Nephron progenitor cell (in vitro differentiated cells): ENCODE data around the gene UBQLN4.
"Not testable (repeated sequence)": the region's sequence is repeated elsewhere in the genome, so short reads cannot be mapped to it uniquely, and the experiment has no call there.

Experiments
- DNase-seq: peaks from one replicate; pipeline ENCODE4 v3.0.0; 2021
- H3K27ac Mint-ChIP-seq: 2 replicates; pipeline ENCODE4 v1.8.0; 2021; ENCODE audit warnings: mild to moderate bottlenecking, moderate library complexity, mixed read lengths
- H3K27me3 Mint-ChIP-seq: 2 replicates; pipeline ENCODE4 v1.8.0; 2021; ENCODE audit warnings: mild to moderate bottlenecking, low read depth, mixed read lengths; ENCODE audit not compliant: poor library complexity
- H3K36me3 Mint-ChIP-seq: 2 replicates; pipeline ENCODE4 v1.8.0; 2021; ENCODE audit warnings: low read depth, mixed read lengths
- H3K4me1 Mint-ChIP-seq: 2 replicates; pipeline ENCODE4 v1.8.0; 2021; ENCODE audit warnings: mixed read lengths
- H3K4me3 Mint-ChIP-seq: 2 replicates; pipeline ENCODE4 v1.8.0; 2021; ENCODE audit warnings: mild to moderate bottlenecking, moderate library complexity, mixed read lengths
- H3K9me3 Mint-ChIP-seq: 2 replicates; pipeline ENCODE4 v1.8.0; 2021; ENCODE audit warnings: mild to moderate bottlenecking, moderate library complexity, mixed read lengths
- CTCF ChIP-seq: fragments of 200-600 bp; sonication (generic); IDR thresholded peaks from 2 replicates; pipeline ENCODE4 v1.5.0; 2021; ENCODE audit warnings: antibody characterized with exemption

Gene UBQLN4

GRCh38 chr1:156075162-156075561 is 21.6 kb upstream of the UBQLN4 start:
- Mint-ChIP-seq H3K9me3 (no peaks in the 10 kb centered on the region), H3K27me3 (peaks cover 3% of the 10 kb centered on the region), H3K4me1 (peaks cover 96% of the 10 kb centered on the region), H3K36me3 (peaks cover 40% of the 10 kb centered on the region), H3K4me3 (peak overlapping the region; percentile 99), H3K27ac (peak overlapping the region; percentile 86)
- DNase-seq, result no peak
- no peak for TF ChIP-seq CTCF

- Mint-ChIP-seq H3K4me3 (peak overlapping the region; percentile 71), H3K4me1 (peaks cover 96% of the 10 kb centered on the region), H3K27ac (peak overlapping the region; percentile 86), H3K9me3 (no peaks in the 10 kb centered on the region), H3K27me3 (peaks cover under 1% of the 10 kb centered on the region), H3K36me3 (peaks cover 39% of the 10 kb centered on the region)
- TF ChIP-seq CTCF, result no peak
- DNase-seq, result no peak
Observed at GRCh38 chr1:156074661-156075060, 21.1 kb upstream of the UBQLN4 start.

- DNase-seq, result peak; percentile 63
- H3K4me3 Mint-ChIP-seq, result peak overlapping the region; percentile 79
- peak overlapping the region; percentile 99 for H3K27ac Mint-ChIP-seq
- H3K27me3 Mint-ChIP-seq, result no peaks in the 10 kb centered on the region
- no peak for TF ChIP-seq CTCF
- H3K36me3 Mint-ChIP-seq, result peaks cover 39% of the 10 kb centered on the region
- peaks cover 89% of the 10 kb centered on the region for H3K4me1 Mint-ChIP-seq
- no peaks in the 10 kb centered on the region for H3K9me3 Mint-ChIP-seq
Observed at GRCh38 chr1:156073740-156074139, 20.1 kb upstream of the UBQLN4 start.

- Mint-ChIP-seq H3K9me3 (no peaks in the 10 kb centered on the region), H3K4me3 (peak overlapping the region; percentile 79), H3K27me3 (no peaks in the 10 kb centered on the region), H3K36me3 (peaks cover 35% of the 10 kb centered on the region), H3K4me1 (peaks cover 84% of the 10 kb centered on the region), H3K27ac (peak overlapping the region; percentile 76)
- no peak for TF ChIP-seq CTCF
- no peak for DNase-seq
Observed at GRCh38 chr1:156073110-156073687, 19.6 kb upstream of the UBQLN4 start.

GRCh38 chr1:156072251-156072650 is 18.7 kb upstream of the UBQLN4 start:
- Mint-ChIP-seq H3K27ac (peak overlapping the region; percentile 76), H3K4me1 (peaks cover 78% of the 10 kb centered on the region), H3K36me3 (peaks cover 29% of the 10 kb centered on the region), H3K9me3 (no peaks in the 10 kb centered on the region), H3K4me3 (peak overlapping the region; percentile 79), H3K27me3 (no peaks in the 10 kb centered on the region)
- no peak for TF ChIP-seq CTCF
- DNase-seq, result no peak

- not testable (repeated sequence) for H3K9me3 Mint-ChIP-seq, DNase-seq, H3K27me3 Mint-ChIP-seq
- Mint-ChIP-seq H3K27ac (peak overlapping the region; percentile 71), H3K4me1 (peaks cover 74% of the 10 kb centered on the region), H3K36me3 (peaks cover 29% of the 10 kb centered on the region), H3K4me3 (peak overlapping the region; percentile 55)
Observed at GRCh38 chr1:156071332-156071816, 17.8 kb upstream of the UBQLN4 start.
